ENCODE data around the gene RAD1.

Gene RAD1

GRCh38 chr5:34869256-34869655 is 46.0 kb downstream of the RAD1 start:
- DNase-seq (ENCODE audit: low read depth): no peak
- TF ChIP-seq, protein P1, sequence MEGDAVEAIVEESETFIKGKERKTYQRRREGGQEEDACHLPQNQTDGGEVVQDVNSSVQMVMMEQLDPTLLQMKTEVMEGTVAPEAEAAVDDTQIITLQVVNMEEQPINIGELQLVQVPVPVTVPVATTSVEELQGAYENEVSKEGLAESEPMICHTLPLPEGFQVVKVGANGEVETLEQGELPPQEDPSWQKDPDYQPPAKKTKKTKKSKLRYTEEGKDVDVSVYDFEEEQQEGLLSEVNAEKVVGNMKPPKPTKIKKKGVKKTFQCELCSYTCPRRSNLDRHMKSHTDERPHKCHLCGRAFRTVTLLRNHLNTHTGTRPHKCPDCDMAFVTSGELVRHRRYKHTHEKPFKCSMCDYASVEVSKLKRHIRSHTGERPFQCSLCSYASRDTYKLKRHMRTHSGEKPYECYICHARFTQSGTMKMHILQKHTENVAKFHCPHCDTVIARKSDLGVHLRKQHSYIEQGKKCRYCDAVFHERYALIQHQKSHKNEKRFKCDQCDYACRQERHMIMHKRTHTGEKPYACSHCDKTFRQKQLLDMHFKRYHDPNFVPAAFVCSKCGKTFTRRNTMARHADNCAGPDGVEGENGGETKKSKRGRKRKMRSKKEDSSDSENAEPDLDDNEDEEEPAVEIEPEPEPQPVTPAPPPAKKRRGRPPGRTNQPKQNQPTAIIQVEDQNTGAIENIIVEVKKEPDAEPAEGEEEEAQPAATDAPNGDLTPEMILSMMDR (IDR thresholded peaks at IDR 0.05; ENCODE audit: insufficient read depth, low read depth, low read length, missing control alignments): no peak
- no peak overlapping the region for H3K4me3 ChIP-seq (ENCODE audit: low read length)

GRCh38 chr5:34868791-34869190 is 46.5 kb downstream of the RAD1 start:
- no peak overlapping the region for H3K4me3 ChIP-seq (ENCODE audit: low read length)
- no peak for DNase-seq (ENCODE audit: low read depth)
- TF ChIP-seq, protein P1 (IDR thresholded peaks at IDR 0.05; ENCODE audit: insufficient read depth, low read depth, low read length, missing control alignments): no peak

GRCh38 chr5:34867660-34868059 is 47.6 kb downstream of the RAD1 start:
- DNase-seq (ENCODE audit: low read depth): no peak

DNA sequence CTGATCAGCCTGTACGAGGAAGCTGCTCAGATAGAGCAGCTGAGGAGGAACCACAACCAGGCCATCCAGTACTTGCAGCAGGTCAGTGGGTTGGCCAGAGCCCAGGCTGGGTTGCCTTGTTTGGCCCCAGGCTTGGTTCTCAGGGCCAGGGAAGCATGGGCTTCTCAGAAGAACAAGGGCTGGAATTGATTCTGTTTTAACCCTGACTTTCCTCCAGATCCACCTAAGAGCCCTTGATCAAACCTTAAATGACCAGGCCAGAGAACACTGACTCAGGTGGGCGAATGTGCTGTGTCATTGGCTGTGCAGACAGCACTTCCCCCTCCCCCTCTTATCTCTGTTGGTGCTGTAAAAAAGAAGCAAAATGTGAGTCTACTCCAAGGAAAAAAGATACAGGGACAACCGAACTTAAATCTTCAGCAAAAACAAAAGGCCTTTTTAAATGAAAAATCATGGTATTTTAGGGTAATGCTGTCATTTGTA is 48.3 kb downstream of the RAD1 start:
- no peak for DNase-seq (ENCODE audit: low read depth)
- H3K4me3 ChIP-seq (ENCODE audit: low read length): no peak overlapping the region

More at GRCh38 chr5:34867660-34868059, 47.6 kb downstream of the RAD1 start:
- TF ChIP-seq, protein P1 (IDR thresholded peaks at IDR 0.05; ENCODE audit: insufficient read depth, low read depth, low read length, missing control alignments): no peak
- no peak overlapping the region for H3K4me3 ChIP-seq (ENCODE audit: low read length)

GRCh38 chr5:34865091-34865490 is 50.2 kb downstream of the RAD1 start:
- TF ChIP-seq, protein P1 (IDR thresholded peaks at IDR 0.05; ENCODE audit: insufficient read depth, low read depth, low read length, missing control alignments): no peak
- no peak overlapping the region for H3K4me3 ChIP-seq (ENCODE audit: low read length)
- DNase-seq (ENCODE audit: low read depth): no peak

More for the DNA sequence above, 48.3 kb downstream of the RAD1 start:
- TF ChIP-seq, protein P1 (IDR thresholded peaks at IDR 0.05; ENCODE audit: insufficient read depth, low read depth, low read length, missing control alignments): no peak

- no peak for DNase-seq (ENCODE audit: low read depth)
- no peak overlapping the region for H3K4me3 ChIP-seq (ENCODE audit: low read length)
- TF ChIP-seq, protein P1 (IDR thresholded peaks at IDR 0.05; ENCODE audit: insufficient read depth, low read depth, low read length, missing control alignments): no peak
Measured at GRCh38 chr5:34863946-34864345, 51.4 kb downstream of the RAD1 start.

DNA sequence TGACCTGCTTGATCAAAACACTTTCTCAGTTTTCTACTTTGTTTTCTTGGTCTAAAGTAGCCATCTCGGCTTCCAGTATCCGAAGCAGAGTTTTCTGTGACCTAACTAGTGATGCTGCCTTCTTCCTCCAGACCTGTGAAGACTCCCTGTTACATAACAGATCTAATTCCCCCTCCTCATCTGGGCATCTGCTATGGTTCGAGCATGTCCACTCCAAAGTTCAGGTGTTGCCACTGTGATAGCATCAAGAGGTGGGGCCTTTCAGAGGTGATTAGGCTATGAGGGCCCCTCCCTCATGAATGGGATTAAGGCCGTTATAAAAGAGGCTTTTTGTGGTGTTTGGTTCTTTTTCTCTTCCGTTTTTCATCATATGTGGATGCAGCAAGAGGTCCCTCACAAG is 56.1 kb downstream of the RAD1 start:
- no peak for DNase-seq (ENCODE audit: low read depth)
- H3K4me3 ChIP-seq (ENCODE audit: low read length): no peak overlapping the region
- TF ChIP-seq, protein P1 (IDR thresholded peaks at IDR 0.05; ENCODE audit: insufficient read depth, low read depth, low read length, missing control alignments): no peak

Measured in epithelial cell of esophagus (primary cell).